Kidney (tissue), 14 donors: ENCODE results near the gene OR4L1. TPM values are rescaled to one million over a fixed set of nuclear protein-coding genes. Genes with fewer than 3 reads are reported as not detected.

Source experiments
- DNase-seq, 5 donors: peaks; one replicate each; pipeline ENCODE4 v3.0.0-alpha.2; 2013 to 2020
- FAIRE-seq: peaks from 2 replicates; lab custom pipeline; 2012; peaks lifted over from hg19 to GRCh38; lab: Jason Lieb, UNC
- H3K27ac ChIP-seq, 2 donors: one replicate each; pipeline ENCODE4 v1.7.0; 2013; ENCODE audit warnings: low read depth in 2 of 2, low read length in 2 of 2, inconsistent platforms in 1 of 2
- H3K27me3 ChIP-seq: one replicate; pipeline ENCODE4 v1.7.1; 2013; ENCODE audit warnings: low read length, inconsistent platforms; ENCODE audit not compliant: control insufficient read depth, insufficient read depth
- H3K36me3 ChIP-seq, 3 donors: one replicate each; pipeline versions ENCODE4 v1.7.0 to v1.7.1; 2013; ENCODE audit warnings: low read length in 3 of 3, control low read depth in 1 of 3, inconsistent platforms in 1 of 3; ENCODE audit not compliant: insufficient read depth in 3 of 3, control insufficient read depth in 2 of 3
- H3K4me1 ChIP-seq, 3 donors: one replicate each; pipeline versions ENCODE4 v1.7.0 to v1.7.1; 2013; ENCODE audit warnings: low read length in 3 of 3, inconsistent platforms in 1 of 3, low read depth in 1 of 3; ENCODE audit not compliant: control insufficient read depth in 2 of 3, insufficient read depth in 2 of 3
- H3K4me3 ChIP-seq, 3 donors: one replicate each; pipeline versions ENCODE4 v1.7.0 to v1.8.1; 2013; ENCODE audit warnings: low read length in 3 of 3, control low read depth in 1 of 3, inconsistent platforms in 1 of 3
- H3K9ac ChIP-seq, 3 donors: one replicate each; pipeline versions ENCODE4 v1.7.0 to v1.7.1; 2013; ENCODE audit warnings: low read length in 3 of 3, control low read depth in 1 of 3, inconsistent platforms in 1 of 3
- H3K9me3 ChIP-seq, 3 donors: one replicate each; pipeline versions ENCODE4 v1.7.0 to v1.7.1; 2013; ENCODE audit warnings: low read length in 3 of 3, control low read depth in 1 of 3, inconsistent platforms in 1 of 3; ENCODE audit not compliant: control insufficient read depth in 2 of 3, insufficient read depth in 1 of 3
- intact Hi-C: fragments of 100-400 bp; cut with DNase I; formaldehyde crosslinking; loops from one replicate; pipeline ENCODE4 v1.11.1; 2022
- polyA plus RNA-seq: library from polyadenylated mRNA; stranded (reverse); fragments of 350-450 nt; fragmentation: Illumina TruSeq; extraction: RNeasy Lipid Tissue Mini Kit (QIAGEN cat#74804); gene quantifications from one replicate; pipeline ENCODE4 v1.2.3, GENCODE V29; 2014; ENCODE audit warnings: low read depth, low replicate concordance; ENCODE audit not compliant: insufficient read depth
- total RNA-seq: library from RNA; stranded (reverse); fragmentation: NEBNext Ultra II Directional; extraction: Animal tissue kit (Norgen Biotek cat#: 25700); gene quantifications from one replicate; pipeline ENCODE4 v1.2.1, GENCODE V29; 2021
- TF ChIP-seq, protein P1 (sequence below): IDR thresholded peaks from 3 replicates; pipeline ENCODE4 v1.5.1; 2012; ENCODE audit warnings: mild to moderate bottlenecking, moderate library complexity, borderline replicate concordance; ENCODE audit not compliant: insufficient read depth; ENCODE audit errors: extremely low read depth
- donor health status: control.
- donor health status: control.
- donor health status: control.
- donor health status: control.
- donor health status: control.
- donor health status: DM: yes; HTN: yes; CAD: no.
- donor health status: Normal renal cell carcinoma (clear cell type).

The OR4L1 gene
- total and polyA plus RNA-seq, 2 donors from 2014 or later: not detected

DNA sequence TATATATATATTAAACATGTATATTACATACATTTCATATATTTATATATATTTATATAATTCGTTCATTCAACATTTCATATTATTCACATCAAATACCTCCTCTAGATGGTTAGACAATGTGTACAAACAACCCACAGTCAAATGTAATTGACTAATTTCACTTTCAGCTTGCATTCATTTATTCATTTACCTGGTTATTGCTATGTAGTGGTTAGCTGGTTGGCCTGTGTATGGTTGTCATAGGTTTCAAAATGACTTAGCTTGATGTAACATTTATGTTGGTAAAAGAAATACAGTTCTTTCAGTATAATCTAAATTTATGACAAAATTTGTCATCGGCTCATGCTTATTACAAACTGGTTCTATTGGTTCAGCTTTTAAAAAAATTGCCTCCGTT is 24.4 kb upstream of the OR4L1 start:
- intact Hi-C loops: no loop called here
- Histone ChIP-seq H3K9me3 (no peaks in the 10 kb centered on the region), H3K36me3 (no peaks in the 10 kb centered on the region), H3K4me1 (no peaks in the 10 kb centered on the region), H3K4me3 (no peak overlapping the region), H3K27ac (no peak overlapping the region), H3K27me3 (no peaks in the 10 kb centered on the region), H3K9ac (no peak overlapping the region)
- DNase-seq (no peak), FAIRE-seq (no peak)
- TF ChIP-seq, protein P1, sequence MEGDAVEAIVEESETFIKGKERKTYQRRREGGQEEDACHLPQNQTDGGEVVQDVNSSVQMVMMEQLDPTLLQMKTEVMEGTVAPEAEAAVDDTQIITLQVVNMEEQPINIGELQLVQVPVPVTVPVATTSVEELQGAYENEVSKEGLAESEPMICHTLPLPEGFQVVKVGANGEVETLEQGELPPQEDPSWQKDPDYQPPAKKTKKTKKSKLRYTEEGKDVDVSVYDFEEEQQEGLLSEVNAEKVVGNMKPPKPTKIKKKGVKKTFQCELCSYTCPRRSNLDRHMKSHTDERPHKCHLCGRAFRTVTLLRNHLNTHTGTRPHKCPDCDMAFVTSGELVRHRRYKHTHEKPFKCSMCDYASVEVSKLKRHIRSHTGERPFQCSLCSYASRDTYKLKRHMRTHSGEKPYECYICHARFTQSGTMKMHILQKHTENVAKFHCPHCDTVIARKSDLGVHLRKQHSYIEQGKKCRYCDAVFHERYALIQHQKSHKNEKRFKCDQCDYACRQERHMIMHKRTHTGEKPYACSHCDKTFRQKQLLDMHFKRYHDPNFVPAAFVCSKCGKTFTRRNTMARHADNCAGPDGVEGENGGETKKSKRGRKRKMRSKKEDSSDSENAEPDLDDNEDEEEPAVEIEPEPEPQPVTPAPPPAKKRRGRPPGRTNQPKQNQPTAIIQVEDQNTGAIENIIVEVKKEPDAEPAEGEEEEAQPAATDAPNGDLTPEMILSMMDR: no peak

DNA sequence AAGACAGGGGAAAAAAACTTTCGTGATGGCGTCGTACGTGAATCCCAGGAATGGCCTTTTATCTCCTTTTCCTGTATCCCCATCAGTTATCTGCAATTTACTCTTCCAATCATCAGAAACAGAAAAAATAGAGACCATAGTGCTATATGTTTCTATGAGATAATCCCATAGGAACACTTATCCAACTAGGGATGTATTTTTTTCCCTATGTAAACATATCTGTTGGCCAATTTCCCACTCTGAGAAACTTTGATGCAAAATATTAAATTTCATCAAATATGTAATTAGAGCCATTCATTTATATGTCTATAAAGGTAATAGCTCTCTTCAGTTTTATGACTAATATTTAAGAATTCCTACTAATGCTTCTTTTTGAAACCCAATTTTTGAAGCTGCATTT is 23.9 kb upstream of the OR4L1 start, which contains the start of gene OR4K13:
Gene OR4K13, minus strand, starts transcription at position 101 of the 400 bp plus-strand sequence. CDS start 1,280 bp downstream, outside the sequence.
- Histone ChIP-seq H3K36me3 (no peaks in the 10 kb centered on the region), H3K4me3 (no peak within 1 kb of the TSS), H3K27ac (no peak within 1 kb of the TSS), H3K9ac (no peak within 1 kb of the TSS), H3K9me3 (no peaks in the 10 kb centered on the region), H3K4me1 (no peaks in the 10 kb centered on the region), H3K27me3 (no peaks in the 10 kb centered on the region)
- TF ChIP-seq, protein P1: no peak
- DNase-seq (no peak), FAIRE-seq (no peak)
- intact Hi-C loops: no loop called here

DNA sequence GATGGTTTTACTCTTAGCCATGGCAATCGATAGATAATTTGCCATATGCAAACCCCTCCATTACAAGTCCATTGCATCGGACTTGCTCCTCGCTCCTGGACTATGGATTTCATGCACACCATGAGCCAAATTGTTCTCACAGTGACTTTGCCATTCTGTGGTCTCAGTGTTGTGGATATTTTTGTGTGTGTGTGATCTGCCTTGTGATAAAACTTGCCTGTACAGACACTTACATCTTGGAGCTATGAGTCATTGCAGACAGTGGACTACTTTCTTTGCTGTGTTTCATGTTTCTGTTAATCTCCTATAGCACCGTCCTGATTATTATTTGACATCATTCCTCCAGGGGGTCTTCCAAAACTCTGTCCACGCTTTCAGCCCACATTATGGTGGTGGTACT is 15.6 kb upstream of the OR4L1 start:
- no peak for FAIRE-seq
- Histone ChIP-seq H3K9me3 (no peaks in the 10 kb centered on the region), H3K9ac (no peak overlapping the region), H3K27me3 (no peaks in the 10 kb centered on the region), H3K36me3 (no peaks in the 10 kb centered on the region), H3K4me1 (no peaks in the 10 kb centered on the region), H3K27ac (no peak overlapping the region), H3K4me3 (no peak overlapping the region)
- intact Hi-C loops: no loop called here
- no peak for DNase-seq
- TF ChIP-seq, protein P1: no peak

DNA sequence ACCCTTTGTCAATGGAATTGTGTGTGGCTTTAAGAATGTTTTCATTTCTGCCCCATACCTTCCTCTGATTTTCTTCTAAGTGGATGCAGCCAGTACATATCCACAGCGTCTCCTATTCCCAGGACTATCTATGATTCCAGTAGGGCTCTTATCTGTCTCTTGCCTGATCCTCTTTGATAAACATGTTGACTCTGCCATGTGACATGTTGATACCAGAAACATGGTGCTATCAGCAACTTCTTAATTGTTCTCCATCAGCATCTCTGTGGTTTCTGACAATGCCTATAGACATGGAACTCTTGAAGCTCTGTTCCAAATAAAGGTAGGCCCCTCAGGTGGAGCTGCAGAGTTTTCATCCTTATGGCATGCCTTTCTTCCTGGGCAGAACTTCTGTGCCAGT is 11.6 kb upstream of the OR4L1 start:
- Histone ChIP-seq H3K4me3 (no peak overlapping the region), H3K27me3 (no peaks in the 10 kb centered on the region), H3K9ac (no peak overlapping the region), H3K9me3 (no peaks in the 10 kb centered on the region), H3K27ac (no peak overlapping the region), H3K4me1 (no peaks in the 10 kb centered on the region), H3K36me3 (no peaks in the 10 kb centered on the region)
- DNase-seq (no peak), FAIRE-seq (no peak)
- intact Hi-C loops: no loop called here
- TF ChIP-seq, protein P1: no peak
